GM04503 (cell line): ENCODE data around the gene TSHR.
"Not testable (repeated sequence)": the region's sequence is repeated elsewhere in the genome, so short reads cannot be mapped to it uniquely, and the experiment has no call there.

Experiments
- DNase-seq: peaks from one replicate; pipeline ENCODE4 v3.0.0-alpha.2; 2012; ENCODE audit warnings: low read depth

Gene TSHR

DNA sequence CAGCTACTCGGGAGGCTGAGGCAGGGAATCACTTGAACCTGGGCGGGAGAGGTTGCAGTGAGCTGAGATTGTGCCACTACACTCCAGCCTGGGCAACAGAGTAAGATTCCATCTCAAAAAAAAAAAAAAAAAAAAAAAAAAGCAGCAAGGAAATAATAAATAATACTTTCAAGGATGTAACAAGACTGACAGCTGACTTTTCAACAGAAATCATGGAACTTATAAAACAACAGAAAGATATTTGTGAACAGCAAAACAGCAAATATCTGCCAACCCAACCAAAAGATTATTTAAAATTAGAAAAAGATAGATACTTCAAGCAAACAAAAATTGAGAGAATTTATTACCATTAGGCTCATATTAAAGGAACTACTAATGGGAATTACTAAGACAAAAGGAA is 115.1 kb downstream of the TSHR start:
- DNase-seq: no peak

DNA sequence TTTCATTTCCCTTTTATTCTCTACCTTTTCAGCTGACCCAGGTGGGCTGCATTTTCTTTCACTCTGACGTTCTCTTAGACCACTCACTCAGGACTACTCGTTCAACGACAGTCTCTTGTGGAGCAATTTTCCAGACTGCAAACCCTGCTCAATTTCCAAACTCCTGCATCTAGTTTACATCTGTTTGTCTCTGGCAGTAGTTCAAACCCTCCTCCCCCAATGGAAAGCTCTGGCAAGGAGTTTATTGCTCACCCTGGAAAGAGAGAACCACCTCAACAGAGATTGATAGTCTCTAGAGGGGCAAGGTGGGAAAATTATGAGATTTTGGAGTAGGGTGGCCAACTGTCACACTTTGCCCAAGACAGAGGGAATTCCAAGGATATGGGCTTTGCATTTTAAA is 130.2 kb downstream of the TSHR start:
- DNase-seq: no peak

DNA sequence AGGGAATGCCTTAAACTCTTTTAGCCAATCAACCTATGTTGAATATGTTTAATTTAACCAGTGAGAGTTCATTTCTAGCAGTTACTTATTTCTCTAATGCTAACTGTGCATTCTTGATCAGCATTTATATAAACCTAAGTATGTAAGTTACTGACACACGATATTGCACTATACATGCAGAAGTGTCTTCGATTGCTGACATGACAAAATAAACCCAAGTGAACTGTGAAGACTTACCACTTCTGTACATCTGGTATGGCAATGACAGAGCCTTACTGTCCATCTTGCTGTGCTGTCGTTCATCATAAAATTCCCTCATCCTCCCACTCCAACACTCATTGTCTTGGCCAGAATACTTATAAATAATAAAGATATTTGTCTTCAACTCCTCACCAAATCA is 131.8 kb downstream of the TSHR start:
- DNase-seq: no peak

DNA sequence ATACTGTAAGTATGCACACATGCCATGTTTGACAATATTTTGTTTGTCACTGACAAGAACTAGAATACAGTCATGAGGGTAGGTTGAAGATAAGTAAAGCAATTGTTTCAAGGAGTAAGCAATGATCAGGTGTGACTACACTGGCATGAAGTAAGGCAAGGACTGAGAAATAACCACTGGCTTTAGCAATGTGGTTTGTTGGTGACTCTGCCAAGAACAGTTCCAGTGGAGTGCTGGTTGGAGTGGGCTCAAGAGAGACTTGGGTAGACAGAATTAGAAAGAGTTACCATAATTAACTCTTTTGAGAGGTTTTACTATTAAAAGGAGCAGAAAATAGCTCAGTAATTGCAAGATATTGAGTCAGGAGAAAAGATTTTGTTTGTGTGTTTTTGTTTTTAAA is 135.7 kb downstream of the TSHR start:
- DNase-seq: no peak

DNA sequence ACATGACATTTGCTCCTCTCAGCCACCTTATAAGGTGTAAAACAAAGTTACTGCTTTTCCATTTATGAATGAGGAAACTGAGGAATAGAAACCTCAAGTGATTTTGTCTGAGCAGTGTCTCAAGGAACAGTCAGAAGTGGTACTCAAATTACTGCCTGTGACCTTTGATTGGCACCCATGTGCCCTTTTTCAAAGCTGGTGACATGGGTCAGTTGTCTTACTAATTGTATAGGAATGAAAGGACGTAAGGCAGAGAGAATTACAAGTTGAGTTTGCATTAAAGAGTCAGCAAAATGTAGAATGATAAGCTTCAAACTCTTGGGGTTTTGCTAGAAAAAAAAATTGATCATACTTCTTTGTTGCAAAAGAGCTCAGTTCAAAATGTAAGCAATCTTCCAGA is 136.2 kb downstream of the TSHR start:
- no peak for DNase-seq

DNA sequence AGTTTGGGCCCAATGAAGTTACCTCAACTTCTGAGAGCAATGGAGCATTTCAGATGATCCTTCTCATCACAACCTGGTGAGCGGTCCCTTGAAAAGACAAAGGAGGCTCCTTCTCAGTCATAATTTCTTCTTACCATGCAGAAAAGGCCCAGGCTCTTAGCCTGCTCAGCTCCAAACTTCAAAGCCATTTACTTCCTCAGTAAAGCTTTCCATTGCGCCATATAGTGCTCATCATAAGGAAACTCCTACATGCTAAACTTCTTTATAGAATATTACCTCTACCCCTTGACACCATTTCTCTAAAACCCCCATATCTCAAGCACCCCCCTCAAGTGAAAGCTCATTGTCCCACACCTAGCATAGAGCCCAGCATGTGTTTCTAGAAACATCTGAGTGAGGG is 138.2 kb downstream of the TSHR start:
- no peak for DNase-seq

DNA sequence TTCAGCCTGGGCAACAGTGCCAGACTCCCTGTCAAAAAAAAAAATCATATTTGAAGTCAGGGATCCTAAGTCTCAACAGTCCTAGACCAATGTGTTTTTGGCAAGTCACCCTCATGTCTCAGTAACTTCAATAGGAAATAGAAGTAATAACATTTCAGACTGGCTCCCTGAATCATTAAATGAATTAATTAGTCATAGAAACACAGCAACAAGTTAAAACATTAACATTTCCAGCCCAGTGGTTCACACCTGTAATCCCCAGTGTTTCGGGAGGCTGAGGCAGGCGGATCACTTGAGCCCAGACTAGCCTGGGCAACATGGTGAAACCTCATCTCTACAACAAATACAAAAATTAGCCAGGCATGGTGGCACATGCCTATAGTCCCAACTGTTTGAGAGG is 140.1 kb downstream of the TSHR start:
- DNase-seq: no peak

DNA sequence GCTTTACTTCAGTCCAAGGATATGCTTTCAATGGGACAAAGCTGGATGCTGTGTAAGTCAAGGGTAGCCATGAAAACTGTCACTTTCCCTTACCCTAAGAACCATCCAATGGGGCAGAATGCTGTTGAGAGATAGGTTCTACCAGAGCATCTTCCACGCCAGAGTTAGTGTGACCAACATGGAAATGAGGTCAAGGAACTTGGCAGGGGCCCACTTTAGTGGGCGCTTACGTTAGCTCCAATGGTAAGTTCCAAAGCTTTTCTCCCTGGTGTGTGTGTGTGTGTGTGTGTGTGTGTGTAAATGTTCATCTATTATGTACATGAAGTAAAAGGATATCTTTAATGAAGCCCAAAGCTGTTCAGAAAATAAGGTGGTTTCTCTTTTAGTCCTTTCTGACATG is 141.2 kb downstream of the TSHR start:
- DNase-seq: no peak

DNA sequence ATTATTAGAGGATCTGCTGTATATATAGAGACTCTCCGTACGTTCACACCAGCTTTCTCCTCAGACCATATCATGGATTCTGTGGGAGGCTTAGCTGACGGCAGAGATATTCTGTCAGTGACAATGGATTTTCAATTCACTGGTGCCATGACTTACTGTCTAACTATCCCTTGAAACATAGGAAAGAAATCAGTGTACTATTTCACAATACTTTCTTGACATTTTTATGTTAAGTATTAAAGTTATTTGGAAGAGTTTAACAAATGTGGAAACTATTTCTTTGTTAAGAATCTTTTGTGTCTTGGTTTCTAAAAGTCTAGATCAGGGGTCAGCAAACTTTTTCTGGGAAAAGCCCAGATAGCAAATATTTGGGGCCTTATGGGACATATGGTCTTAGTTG is 146.8 kb downstream of the TSHR start:
- no peak for DNase-seq

DNA sequence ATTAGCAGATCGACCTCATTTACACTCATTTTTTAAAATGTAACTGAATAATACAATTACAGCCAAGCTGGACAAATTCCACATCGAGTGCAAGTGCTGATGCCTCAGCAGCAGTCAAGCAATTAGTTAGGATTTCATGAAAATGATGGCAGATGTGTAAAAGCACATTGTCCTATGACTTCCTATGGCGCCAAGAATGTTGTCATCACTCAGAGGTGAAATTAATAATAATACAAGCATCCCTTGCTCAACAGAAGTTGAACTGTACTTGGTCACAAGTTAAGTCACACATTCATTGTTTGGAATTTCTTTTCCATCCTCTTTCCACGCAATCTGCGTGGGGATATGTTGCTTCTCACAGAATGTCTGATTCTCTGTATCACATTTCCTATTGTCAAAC is 148.0 kb downstream of the TSHR start:
- no peak for DNase-seq

DNA sequence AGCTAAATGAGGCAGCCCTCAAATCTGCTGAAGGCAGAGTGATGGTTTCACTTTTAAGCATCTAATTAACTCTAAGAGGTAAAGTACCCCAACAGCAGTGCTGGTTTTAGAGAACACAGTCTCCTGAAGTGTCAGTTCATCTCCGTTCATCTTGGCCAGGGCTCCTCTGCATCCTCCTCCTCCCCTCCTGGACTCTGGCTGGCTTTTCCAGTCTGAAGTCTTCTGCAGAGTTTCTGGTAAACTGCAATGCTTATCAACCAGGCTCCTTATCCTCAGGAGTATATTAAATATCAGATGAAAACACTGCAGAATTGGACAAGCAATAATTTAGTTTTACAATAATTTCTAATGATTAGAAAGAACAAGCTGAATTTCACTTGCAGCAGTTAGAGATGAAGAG is 150.0 kb downstream of the TSHR start:
- no peak for DNase-seq

DNA sequence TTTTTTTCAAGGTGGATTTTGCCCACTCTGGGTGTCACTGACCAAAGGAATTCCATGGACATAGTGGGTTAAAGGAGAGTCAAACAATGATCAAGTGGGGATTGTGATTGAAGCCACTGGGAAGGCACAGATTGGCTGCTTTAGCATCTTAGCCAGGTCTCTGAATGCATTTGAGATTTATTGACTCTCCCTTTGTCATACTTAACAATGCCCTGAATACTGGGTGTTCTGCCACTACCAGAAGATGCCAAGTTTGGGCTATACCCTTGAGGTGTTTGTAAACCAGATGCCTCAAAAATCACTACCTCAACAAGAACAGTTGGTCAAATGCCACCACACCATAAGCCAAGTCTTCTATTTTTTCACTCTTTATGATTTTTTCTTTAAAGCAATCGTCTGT is 150.5 kb downstream of the TSHR start:
- DNase-seq: no peak

DNA sequence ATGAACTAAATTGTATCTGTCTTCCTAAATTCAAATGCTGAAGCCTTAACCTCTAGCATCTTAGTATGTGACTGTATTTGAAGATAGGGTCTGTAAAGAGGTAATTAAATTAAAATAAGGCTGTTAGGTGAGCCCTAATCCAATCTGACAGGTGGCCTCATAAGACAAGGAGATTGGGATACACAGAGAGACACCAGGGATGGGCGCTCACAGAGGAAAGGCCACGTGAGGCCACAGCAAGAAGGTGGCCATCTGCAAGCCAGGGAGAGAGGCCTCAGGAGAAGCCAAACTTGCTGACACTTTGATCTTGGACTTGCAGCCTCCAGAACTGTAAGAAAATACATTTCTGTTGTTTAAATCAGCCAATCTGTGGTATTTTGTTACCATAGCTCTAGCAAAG is 154.8 kb downstream of the TSHR start:
- DNase-seq: no peak

DNA sequence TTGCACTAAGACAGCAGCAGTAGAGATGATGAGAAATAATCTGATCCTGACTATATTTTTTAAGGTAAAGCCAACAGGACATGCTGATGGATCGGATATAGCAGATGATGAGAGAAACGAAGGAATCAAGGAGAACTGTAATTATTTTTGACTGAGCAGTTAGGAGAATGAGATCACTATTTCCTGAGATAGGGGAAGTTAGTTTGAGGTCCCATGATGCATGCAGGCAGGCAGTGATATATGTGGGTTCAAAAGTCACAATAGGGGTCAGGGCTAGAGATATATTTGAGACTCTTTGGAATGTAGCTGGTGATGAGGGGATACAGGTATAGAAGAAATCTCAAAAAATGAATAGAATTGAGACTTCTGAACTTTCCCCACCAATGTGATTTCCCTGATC is 157.8 kb downstream of the TSHR start:
- no peak for DNase-seq

DNA sequence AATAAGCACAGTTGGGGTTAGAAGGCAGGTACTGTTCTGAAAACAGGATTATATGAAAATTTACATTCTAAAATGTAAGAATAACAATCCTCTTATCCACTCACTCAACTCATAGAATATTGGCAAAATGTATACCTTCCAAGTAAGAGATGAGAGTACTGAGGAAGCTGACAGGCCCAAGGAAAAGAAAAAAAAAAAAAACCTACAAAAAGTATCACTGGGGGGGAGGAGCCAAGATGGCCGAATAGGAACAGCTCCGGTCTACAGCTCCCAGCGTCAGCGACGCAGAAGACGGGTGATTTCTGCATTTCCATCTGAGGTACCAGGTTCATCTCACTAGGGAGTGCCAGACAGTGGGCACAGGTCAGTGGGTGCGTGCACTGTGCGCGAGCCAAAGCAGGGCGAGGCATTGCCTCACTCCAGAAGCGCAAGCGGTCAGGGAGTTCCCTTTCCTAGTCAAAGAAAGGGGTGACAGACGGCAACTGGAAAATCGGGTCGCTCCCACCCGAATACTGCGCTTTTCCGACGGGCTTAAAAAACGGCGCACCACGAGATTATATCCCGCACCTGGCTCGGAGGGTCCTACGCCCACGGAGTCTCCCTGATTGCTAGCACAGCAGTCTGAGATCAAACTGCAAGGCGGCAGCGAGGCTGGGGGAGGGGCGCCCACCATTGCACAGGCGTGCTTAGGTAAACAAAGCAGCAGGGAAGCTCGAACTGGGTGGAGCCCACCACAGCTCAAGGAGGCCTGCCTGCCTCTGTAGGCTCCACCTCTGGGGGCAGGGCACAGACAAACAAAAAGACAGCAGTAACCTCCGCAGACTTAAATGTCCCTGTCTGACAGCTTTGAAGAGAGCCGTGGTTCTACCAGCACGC is 158.8 kb downstream of the TSHR start:
- DNase-seq: not testable (repeated sequence)

DNA sequence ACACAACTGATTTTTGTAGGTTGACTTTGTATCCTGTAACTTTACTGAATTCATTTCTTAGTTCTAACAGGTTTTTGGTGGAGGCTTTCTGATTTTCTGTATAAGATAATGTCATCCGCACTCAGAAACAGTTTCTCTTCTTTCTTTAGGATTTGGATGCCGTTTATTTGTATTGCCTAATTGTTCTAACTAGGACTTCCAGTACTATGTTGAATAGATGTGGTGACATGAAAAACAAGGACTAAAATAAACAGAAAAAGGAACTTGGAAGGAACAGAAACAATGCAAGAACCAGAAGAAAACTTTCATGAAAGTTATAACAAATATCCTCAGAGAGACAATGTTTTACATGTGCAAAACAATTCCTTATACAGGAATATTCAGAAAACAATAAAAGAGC is 165.1 kb downstream of the TSHR start:
- DNase-seq: no peak

DNA sequence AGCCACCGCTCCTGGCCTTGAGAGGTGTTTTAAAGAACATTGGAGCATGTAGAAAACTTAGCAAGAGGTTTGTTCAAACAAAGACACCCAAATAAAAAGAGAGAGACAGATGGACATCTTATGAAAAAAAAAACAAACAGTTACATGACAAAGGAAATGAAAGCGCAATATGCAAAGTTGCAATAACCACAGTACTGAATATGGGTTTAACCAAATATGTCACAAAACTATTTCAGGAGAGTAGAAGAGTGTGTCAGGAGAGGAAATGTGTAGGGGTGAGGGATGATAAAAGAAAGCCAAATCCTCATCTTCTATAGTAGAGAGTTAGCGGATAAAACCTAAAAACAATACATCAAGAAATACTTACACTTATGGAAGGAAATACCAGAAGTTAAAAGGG is 166.9 kb downstream of the TSHR start:
- DNase-seq: no peak

DNA sequence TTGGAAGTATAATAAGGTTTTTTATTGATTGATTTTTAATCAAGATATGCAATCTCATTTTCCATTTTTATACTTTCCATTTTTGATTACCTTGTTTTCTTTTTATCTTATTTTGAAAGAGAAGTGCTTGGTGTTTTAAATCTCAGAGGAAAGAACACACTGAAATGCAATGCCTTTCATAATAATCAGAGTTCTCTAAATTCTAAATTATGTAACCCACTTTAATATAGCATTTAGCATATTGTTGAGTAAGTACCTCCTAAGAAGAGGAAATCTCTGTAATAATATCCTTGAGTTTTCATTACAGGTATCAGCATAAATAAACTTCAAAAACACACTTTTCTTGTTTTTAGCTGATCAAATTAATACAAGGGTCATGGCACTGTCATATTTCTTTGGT is 168.4 kb downstream of the TSHR start:
- no peak for DNase-seq

DNA sequence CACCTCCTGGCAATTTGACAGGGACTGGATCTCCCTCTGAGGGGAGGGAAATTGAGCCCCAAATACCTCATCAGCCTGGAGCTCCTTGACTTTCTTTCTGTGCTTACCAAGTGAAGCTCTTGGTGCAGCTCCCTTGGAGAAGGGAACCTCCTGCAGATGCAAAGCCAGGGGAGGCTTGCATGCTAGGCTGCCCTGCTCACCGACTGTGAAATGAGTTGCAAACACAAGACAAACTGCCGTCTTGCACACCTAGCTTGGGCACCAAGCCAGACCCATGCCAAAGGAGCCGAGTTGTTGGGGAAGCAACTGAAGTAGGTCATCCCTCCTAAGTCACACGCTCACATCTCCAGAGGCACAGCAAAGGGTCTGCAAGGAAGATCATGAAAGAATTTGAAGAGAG is 170.1 kb downstream of the TSHR start:
- DNase-seq: no peak

DNA sequence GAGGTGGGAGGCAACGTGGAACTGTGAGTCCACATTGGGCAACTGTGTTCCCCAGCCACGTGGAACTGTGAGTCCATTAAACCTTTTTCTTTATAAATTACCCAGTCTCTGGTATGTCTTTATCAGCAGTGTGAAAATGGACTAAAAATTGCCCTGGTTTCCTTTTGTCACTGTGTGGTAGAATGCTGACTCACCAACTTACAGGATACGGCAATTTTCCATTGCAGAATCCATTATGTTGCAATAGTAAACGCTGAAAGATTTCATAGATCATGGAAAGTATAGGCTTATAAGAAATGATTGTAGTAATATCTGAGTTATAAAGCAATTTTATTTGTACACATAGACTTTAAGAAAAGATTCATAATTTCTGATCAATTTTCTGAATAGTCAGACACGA is 172.4 kb downstream of the TSHR start:
- no peak for DNase-seq

DNA sequence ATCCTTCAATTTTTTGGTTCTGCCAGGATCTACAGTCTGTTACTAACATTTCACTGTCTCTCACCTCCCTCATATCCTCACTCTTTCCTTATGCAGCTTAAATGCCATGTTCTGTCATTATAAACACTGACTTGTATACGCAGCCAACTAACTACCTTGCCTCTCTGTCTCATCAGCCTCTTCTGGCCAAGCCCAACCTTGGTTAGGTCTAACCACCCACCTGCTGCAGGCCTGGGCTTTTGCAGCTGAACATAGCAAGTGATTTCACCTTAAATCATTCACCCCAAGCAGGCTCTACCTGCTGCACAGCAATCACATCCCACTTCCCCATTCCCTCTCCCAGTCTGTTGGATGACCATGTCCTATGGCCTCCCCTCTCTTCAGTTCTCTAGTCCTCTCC is 173.8 kb downstream of the TSHR start:
- DNase-seq: no peak

DNA sequence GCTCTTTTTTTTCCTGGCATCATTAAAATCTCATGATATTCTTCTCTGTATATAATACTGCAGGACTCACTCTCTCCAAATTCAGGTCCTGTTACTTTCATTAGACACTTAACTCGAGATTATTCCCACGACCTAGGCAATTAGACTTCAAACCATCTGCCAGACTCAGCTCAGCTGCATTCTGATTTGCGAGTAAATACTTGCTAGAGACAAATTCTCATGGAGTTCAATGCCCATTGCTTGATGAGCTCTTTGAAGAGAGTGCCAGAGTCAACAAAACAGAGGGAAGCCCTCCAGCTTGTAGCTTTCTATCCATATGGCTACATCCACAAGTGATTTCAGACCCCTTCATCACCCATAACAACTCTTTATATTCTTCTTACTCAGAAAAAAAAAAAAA is 177.0 kb downstream of the TSHR start:
- DNase-seq: no peak

DNA sequence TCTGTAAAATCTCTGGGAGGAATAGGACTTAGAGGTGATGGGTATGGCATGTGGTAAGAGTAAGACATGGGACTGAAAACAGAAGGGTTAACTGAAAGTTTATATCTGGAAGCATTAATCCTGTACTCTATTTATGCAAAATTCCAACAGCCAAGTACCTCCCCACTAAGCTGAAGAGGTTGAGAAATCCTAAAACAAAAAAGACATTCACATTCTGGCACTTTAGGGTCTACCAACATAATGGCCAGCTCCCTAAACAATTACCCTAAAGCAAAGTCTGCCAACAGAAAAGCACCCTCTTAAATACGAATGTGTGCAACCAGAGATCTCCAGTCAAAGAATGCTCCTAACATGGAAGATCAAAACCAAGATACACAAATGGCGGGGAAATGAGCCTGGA is 178.0 kb downstream of the TSHR start:
- DNase-seq: no peak

DNA sequence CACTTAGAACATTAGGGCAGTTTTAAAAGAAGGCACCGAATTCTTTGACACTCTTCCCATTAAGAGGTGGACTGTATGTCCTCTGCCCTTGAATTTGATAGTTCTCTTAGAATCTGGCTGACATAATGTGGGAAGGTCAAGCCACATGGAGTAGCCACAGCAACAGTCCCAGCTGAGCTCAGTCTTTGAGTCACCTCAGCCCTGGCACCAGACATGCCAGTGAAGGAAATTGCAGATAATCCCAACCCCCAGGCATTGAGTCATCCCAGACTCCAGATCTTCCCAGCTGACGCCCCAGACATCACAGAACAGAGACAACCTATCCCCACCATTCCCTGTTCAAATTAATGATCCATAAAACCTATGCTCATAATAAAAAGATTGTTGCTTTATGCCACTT is 181.9 kb downstream of the TSHR start:
- peak; percentile 61 for DNase-seq

DNA sequence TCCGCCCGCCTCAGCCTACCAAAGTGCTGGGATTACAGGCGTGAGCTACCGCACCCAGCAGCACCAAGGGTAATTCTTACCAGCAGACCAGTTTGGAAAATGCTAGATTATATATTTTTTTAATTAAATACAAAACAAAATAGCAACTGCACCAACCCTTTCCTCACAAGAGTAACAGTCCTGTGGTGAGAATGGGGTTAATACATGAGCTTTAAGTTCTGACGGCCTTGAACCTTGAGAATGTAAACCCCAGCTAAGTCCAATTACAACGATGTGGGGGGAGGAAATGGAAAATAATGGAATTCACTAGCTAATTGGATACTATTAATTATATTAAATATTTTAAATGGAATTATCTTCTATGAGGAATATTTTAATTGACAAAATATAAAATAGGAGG is 183.0 kb downstream of the TSHR start:
- no peak for DNase-seq
